Spleen (tissue), 7 donors: ENCODE data around the gene NELFE.

Experiments
- POLR2A ChIP-seq, 3 donors: fragments of 450-650 bp; IDR thresholded peaks; one replicate each; pipeline ENCODE4 v1.5.1; 2017; ENCODE audit warnings: antibody characterized with exemption in 3 of 3, mild to moderate bottlenecking in 1 of 3
- TF ChIP-seq, protein P1 (sequence below), 11 experiments: fragments of 200-600 bp in 7 of 11; fragments of 450-650 bp in 4 of 11; sonication (generic) in 4 of 11; IDR thresholded peaks in 8 of 11; conservative IDR thresholded peaks in 3 of 11; 1 replicate in 7 of 11; 2 replicates in 4 of 11; pipeline versions ENCODE4 v1.4.0 to v1.8.0; 2016 to 2021; ENCODE audit warnings: antibody characterized with exemption in 11 of 11, inconsistent platforms in 4 of 11, mild to moderate bottlenecking in 1 of 11
- donor health status: DM: no; HTN: no; CAD: no; lungs with moderate emphysema.
- donor health status: DM: no; HTN: no; CAD: no.
- donor health status: DM: no; HTN: no; CAD: no.

DNA sequence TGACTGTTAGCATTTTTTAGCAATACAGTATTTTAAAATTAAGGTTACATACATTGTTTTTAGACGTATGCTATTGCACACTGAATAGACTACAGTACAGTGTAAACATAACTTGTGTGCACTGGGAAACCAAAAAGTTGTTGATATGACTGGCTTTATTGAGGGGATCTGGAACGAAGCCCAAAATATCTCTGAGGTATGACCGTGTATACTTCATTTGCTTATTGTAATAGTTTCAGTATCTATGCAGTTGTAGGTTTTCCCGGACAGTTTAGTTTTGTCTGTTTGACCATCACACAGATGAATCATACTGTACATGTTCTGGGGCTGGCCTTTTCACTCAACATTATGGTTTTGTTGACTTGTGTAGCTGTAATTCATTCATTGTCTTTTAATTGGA, 50.0 kb downstream of the NELFE start:
- TF ChIP-seq POLR2A (IDR thresholded peaks at IDR 0.05) = no peak
- TF ChIP-seq, protein P1, sequence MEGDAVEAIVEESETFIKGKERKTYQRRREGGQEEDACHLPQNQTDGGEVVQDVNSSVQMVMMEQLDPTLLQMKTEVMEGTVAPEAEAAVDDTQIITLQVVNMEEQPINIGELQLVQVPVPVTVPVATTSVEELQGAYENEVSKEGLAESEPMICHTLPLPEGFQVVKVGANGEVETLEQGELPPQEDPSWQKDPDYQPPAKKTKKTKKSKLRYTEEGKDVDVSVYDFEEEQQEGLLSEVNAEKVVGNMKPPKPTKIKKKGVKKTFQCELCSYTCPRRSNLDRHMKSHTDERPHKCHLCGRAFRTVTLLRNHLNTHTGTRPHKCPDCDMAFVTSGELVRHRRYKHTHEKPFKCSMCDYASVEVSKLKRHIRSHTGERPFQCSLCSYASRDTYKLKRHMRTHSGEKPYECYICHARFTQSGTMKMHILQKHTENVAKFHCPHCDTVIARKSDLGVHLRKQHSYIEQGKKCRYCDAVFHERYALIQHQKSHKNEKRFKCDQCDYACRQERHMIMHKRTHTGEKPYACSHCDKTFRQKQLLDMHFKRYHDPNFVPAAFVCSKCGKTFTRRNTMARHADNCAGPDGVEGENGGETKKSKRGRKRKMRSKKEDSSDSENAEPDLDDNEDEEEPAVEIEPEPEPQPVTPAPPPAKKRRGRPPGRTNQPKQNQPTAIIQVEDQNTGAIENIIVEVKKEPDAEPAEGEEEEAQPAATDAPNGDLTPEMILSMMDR (IDR thresholded peaks at IDR 0.05 in 8 of 11, conservative IDR thresholded peaks at IDR 0.05 in 3 of 11) = no peak
